ENCODE data around the gene SPON1. TPM values are rescaled to one million over a fixed set of nuclear protein-coding genes. Genes with fewer than 3 reads are reported as not detected.

The SPON1 gene
- total and polyA plus RNA-seq, 2 experiments from 2014 or later: 2.4 to 5.4 TPM

DNA sequence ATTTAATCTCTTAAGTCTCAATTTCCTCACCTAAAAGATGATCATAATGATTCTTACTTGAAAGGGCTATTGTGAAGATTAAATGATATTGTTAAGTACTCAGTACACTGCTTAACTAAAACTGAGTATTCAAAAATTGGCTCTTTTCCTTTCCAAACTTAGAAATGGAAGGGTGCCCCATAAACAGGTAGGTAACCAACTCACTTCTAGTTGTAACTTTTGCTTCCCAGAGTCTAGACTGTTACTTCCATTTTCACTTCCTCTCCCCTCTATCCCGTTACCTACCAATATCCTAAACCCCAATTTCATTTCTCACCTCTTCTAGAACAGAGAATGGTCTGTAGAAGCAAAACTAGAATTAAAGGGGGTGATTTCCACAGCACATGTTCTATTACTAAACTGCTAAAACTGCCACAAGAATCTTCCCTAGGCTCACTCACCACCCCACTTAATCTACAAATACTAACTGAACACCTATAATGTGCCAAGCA is 346.4 kb downstream of the SPON1 start:
- no peaks in the 10 kb centered on the region for H3K9me2 ChIP-seq (ENCODE audit: insufficient read depth)
- 97 to 100% methylated on average over 1 of the region's 1 CpG for WGBS, 2 experiments (ENCODE audit: low coverage in 1 of 2, low lambda C conversion rate in 2 of 2, missing lambda C conversion rate in 2 of 2)
- no peak overlapping the region; the same call in 1 of the 2 replicates for H3K27ac ChIP-seq
- H3K27me3 ChIP-seq (replicated peaks; ENCODE audit: insufficient read depth): no peaks in the 10 kb centered on the region
- H2AFZ ChIP-seq: no peak overlapping the region
- in situ Hi-C loops (cut with MboI): no loop called here
- no peak for DNase-seq
- peaks cover 70% of the 10 kb centered on the region for H3K4me1 ChIP-seq (ENCODE audit: insufficient read depth)
- TF ChIP-seq EZH2 (IDR thresholded peaks at IDR 0.05; ENCODE audit: insufficient read depth, poor library complexity, severe bottlenecking) (no peak), EZH2phosphoT487 (IDR thresholded peaks at IDR 0.05; ENCODE audit: insufficient read depth, low read depth) (no peak)
- H3K79me2 ChIP-seq (ENCODE audit: insufficient read depth): peaks cover 100% of the 10 kb centered on the region
- peaks cover 62% of the 10 kb centered on the region for H3F3A ChIP-seq (ENCODE audit: insufficient read depth)
- H3K9ac ChIP-seq: no peak overlapping the region
- H3K36me3 ChIP-seq (ENCODE audit: low read depth): no peaks in the 10 kb centered on the region
- no peak overlapping the region for H3K4me3 ChIP-seq
- no peaks in the 10 kb centered on the region for H3K9me3 ChIP-seq (ENCODE audit: low read depth)
- H4K20me1 ChIP-seq (ENCODE audit: insufficient read depth): peaks cover 66% of the 10 kb centered on the region
- no peak overlapping the region for H3K4me2 ChIP-seq (ENCODE audit: unreplicated experiment)

- peaks cover 100% of the 10 kb centered on the region for H3K79me2 ChIP-seq (ENCODE audit: insufficient read depth)
- H3K9me2 ChIP-seq (ENCODE audit: insufficient read depth): no peaks in the 10 kb centered on the region
- no peaks in the 10 kb centered on the region for H3K27me3 ChIP-seq (replicated peaks; ENCODE audit: insufficient read depth)
- no peak overlapping the region for H3K9ac ChIP-seq
- DNase-seq: no peak
- H3K27ac ChIP-seq: no peak overlapping the region; the same call in none of the 2 replicates
- in situ Hi-C loops (cut with MboI): no loop called here
- H3F3A ChIP-seq (ENCODE audit: insufficient read depth): peaks cover 63% of the 10 kb centered on the region
- WGBS, 2 experiments (ENCODE audit: low coverage in 1 of 2, low lambda C conversion rate in 2 of 2, missing lambda C conversion rate in 2 of 2): 83 to 85% methylated on average over 4 of the region's 4 CpGs
- no peak overlapping the region for H3K4me2 ChIP-seq (ENCODE audit: unreplicated experiment)
- no peak overlapping the region for H3K4me3 ChIP-seq
- TF ChIP-seq EZH2phosphoT487 (IDR thresholded peaks at IDR 0.05; ENCODE audit: insufficient read depth, low read depth) (no peak), EZH2 (IDR thresholded peaks at IDR 0.05; ENCODE audit: insufficient read depth, poor library complexity, severe bottlenecking) (no peak)
- peaks cover 73% of the 10 kb centered on the region for H3K4me1 ChIP-seq (ENCODE audit: insufficient read depth)
- H4K20me1 ChIP-seq (ENCODE audit: insufficient read depth): peaks cover 64% of the 10 kb centered on the region
- no peaks in the 10 kb centered on the region for H3K9me3 ChIP-seq (ENCODE audit: low read depth)
- no peak overlapping the region for H2AFZ ChIP-seq
- no peaks in the 10 kb centered on the region for H3K36me3 ChIP-seq (ENCODE audit: low read depth)
Measured at GRCh38 chr11:14309425-14310192, 347.1 kb downstream of the SPON1 start.

DNA sequence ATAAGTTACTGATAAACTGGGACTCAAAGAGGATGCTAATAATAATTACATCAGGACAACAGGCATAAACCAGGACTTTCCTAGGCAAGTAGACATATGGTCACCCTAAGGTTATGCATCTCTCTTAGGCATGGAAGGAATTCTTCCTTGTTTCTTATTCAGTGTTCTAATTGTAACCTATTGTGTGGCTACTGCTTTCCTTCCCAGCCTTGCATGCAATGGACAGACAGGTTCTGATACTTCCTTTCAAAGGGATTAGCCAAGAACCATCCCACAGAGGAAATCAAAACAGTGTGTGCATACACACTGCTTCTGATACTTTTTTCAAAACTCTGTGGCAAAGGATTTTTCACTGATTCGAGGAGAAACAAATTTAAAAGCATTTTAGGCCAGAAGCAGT is 348.2 kb downstream of the SPON1 start:
- peaks cover 73% of the 10 kb centered on the region for H3K4me1 ChIP-seq (ENCODE audit: insufficient read depth)
- no peak overlapping the region for H3K4me2 ChIP-seq (ENCODE audit: unreplicated experiment)
- no peak overlapping the region for H2AFZ ChIP-seq
- H3K79me2 ChIP-seq (ENCODE audit: insufficient read depth): peaks cover 100% of the 10 kb centered on the region
- peak; percentile 55 for DNase-seq
- no peaks in the 10 kb centered on the region for H3K9me2 ChIP-seq (ENCODE audit: insufficient read depth)
- H3K4me3 ChIP-seq: no peak overlapping the region
- in situ Hi-C loops (cut with MboI): no loop called here
- no peak for TF ChIP-seq EZH2phosphoT487 (IDR thresholded peaks at IDR 0.05; ENCODE audit: insufficient read depth, low read depth)
- no peak for TF ChIP-seq EZH2 (IDR thresholded peaks at IDR 0.05; ENCODE audit: insufficient read depth, poor library complexity, severe bottlenecking)
- no peak overlapping the region for H3K9ac ChIP-seq
- H3K27me3 ChIP-seq (replicated peaks; ENCODE audit: insufficient read depth): no peaks in the 10 kb centered on the region
- H3K9me3 ChIP-seq (ENCODE audit: low read depth): no peaks in the 10 kb centered on the region
- H4K20me1 ChIP-seq (ENCODE audit: insufficient read depth): peaks cover 75% of the 10 kb centered on the region
- 0 to 13% methylated on average over 1 of the region's 1 CpG for WGBS, 2 experiments (ENCODE audit: low coverage in 1 of 2, low lambda C conversion rate in 2 of 2, missing lambda C conversion rate in 2 of 2)
- peak overlapping the region; percentile 25 for H3K27ac ChIP-seq
- no peaks in the 10 kb centered on the region for H3K36me3 ChIP-seq (ENCODE audit: low read depth)
- peaks cover 59% of the 10 kb centered on the region for H3F3A ChIP-seq (ENCODE audit: insufficient read depth)

DNA sequence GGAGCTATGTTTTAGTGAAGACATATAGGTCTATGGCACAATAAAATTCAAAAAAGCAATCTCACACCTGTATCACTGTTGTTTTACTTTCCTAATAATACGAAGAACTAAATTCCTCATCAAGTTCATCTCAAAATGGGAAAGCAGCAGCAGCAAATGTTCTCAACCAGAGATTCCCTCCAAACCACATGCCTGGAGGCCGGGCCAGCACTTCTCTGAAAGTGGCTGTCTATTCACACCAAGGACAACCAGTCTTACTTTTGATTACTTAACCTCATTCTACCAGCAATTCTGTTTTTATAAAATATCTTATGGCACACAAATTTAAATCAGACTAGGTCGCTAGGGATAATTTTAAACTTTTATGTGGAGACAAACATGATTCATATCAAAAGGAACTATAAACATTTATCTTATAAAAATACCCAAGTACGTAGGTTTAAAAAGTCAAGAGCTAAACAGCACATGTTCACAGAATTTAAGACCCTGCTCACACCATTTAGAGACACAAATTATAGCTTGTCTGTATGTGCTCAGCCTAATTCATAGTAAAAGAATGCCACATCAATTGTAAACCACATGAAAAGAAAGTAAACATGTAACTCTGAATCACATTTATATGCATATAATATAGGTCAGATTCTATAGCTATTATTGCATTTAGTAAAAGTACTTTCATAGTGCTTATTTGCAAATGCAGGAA is 350.4 kb downstream of the SPON1 start:
- WGBS, 2 experiments (ENCODE audit: low coverage in 1 of 2, low lambda C conversion rate in 2 of 2, missing lambda C conversion rate in 2 of 2): 45 to 55% methylated on average over 4 of the region's 4 CpGs
- Histone ChIP-seq H3K9me3 (ENCODE audit: low read depth) (no peaks in the 10 kb centered on the region), H3F3A (ENCODE audit: insufficient read depth) (peaks cover 78% of the 10 kb centered on the region), H3K9ac (no peak overlapping the region), H3K4me3 (no peak overlapping the region), H3K9me2 (ENCODE audit: insufficient read depth) (no peaks in the 10 kb centered on the region), H3K4me1 (ENCODE audit: insufficient read depth) (peaks cover 63% of the 10 kb centered on the region), H3K79me2 (ENCODE audit: insufficient read depth) (peaks cover 100% of the 10 kb centered on the region), H3K27ac (peak overlapping the region; percentile 2; the same call in 1 of the 2 replicates), H3K27me3 (replicated peaks; ENCODE audit: insufficient read depth) (no peaks in the 10 kb centered on the region), H3K36me3 (ENCODE audit: low read depth) (no peaks in the 10 kb centered on the region), H2AFZ (no peak overlapping the region), H4K20me1 (ENCODE audit: insufficient read depth) (peaks cover 80% of the 10 kb centered on the region), H3K4me2 (ENCODE audit: unreplicated experiment) (peak overlapping the region; percentile 6)
- DNase-seq: peak; percentile 26
- in situ Hi-C loops (cut with MboI): no loop called here
- TF ChIP-seq EZH2phosphoT487 (IDR thresholded peaks at IDR 0.05; ENCODE audit: insufficient read depth, low read depth) (no peak), EZH2 (IDR thresholded peaks at IDR 0.05; ENCODE audit: insufficient read depth, poor library complexity, severe bottlenecking) (no peak)

All from GM23248 (cell line).